DND-41 (cell line): ENCODE measurements around the gene FRS2.

ENCODE experiments used
- ATAC-seq: fragments of 200-7000 bp; cut with Tn5 transposase; 3 replicates; pipeline ENCODE4 v1.9.1; 2021; ENCODE audit warnings: low read depth; ENCODE audit not compliant: insufficient read depth
- DNase-seq: peaks from one replicate; pipeline ENCODE4 v3.0.0-alpha.2; 2020
- H2AFZ ChIP-seq: 2 replicates; pipeline ENCODE4 v1.6.0; 2012; ENCODE audit warnings: low read depth, low read length
- H3K27ac ChIP-seq: 2 replicates; pipeline ENCODE4 v1.5.1; 2012; ENCODE audit warnings: low read length, inconsistent platforms
- H3K27me3 ChIP-seq: fragments of 200-600 bp; sonication (generic); 2 replicates; pipeline ENCODE4 v1.6.0; 2012; ENCODE audit warnings: low read length, mild to moderate bottlenecking, inconsistent platforms; ENCODE audit not compliant: insufficient read depth, poor library complexity
- H3K36me3 ChIP-seq: 2 replicates; pipeline ENCODE4 v1.5.1; 2012; ENCODE audit warnings: low read length, inconsistent platforms; ENCODE audit not compliant: insufficient read depth
- H3K4me1 ChIP-seq: 2 replicates; pipeline ENCODE4 v1.5.1; 2012; ENCODE audit warnings: mild to moderate bottlenecking, low read length; ENCODE audit not compliant: insufficient read depth
- H3K4me2 ChIP-seq: 2 replicates; pipeline ENCODE4 v1.6.0; 2012; ENCODE audit warnings: mild to moderate bottlenecking, moderate library complexity, low read length, inconsistent platforms; ENCODE audit not compliant: insufficient read depth
- H3K4me3 ChIP-seq, 2 experiments: fragments of 200-600 bp in 1 of 2; shearing (Covaris generic) in 1 of 2; 2 replicates each; pipeline ENCODE4 v1.5.1; 2012 to 2016; ENCODE audit warnings: inconsistent platforms in 2 of 2, low read length in 2 of 2, mild to moderate bottlenecking in 2 of 2, low read depth in 1 of 2, moderate library complexity in 1 of 2
- H3K79me2 ChIP-seq: 2 replicates; pipeline ENCODE4 v1.6.0; 2012; ENCODE audit warnings: low read length, inconsistent platforms; ENCODE audit not compliant: insufficient read depth
- H3K9ac ChIP-seq: 2 replicates; pipeline ENCODE4 v1.6.0; 2012; ENCODE audit warnings: low read depth, mild to moderate bottlenecking, inconsistent platforms, low read length, moderate library complexity
- H3K9me3 ChIP-seq: 2 replicates; pipeline ENCODE4 v1.5.1; 2012; ENCODE audit warnings: low read length, moderate library complexity, mild to moderate bottlenecking, inconsistent platforms; ENCODE audit not compliant: insufficient read depth, severe bottlenecking
- H4K20me1 ChIP-seq: 2 replicates; pipeline ENCODE4 v1.6.0; 2012; ENCODE audit warnings: low read length; ENCODE audit not compliant: insufficient read depth
- CTCF ChIP-seq: IDR thresholded peaks from 2 replicates; pipeline ENCODE4 v1.5.1; 2012; ENCODE audit warnings: borderline replicate concordance, low read length, moderate library complexity, mild to moderate bottlenecking; ENCODE audit not compliant: poor library complexity, severe bottlenecking; ENCODE audit errors: extremely low read depth
- EZH2 ChIP-seq: IDR thresholded peaks from 3 replicates; pipeline ENCODE4 v1.6.1; 2012; ENCODE audit warnings: borderline replicate concordance, low read depth, mild to moderate bottlenecking, moderate library complexity, low read length, inconsistent platforms; ENCODE audit not compliant: severe bottlenecking

Gene FRS2

GRCh38 chr12:69492739-69493138 is 22.6 kb downstream of the FRS2 start:
- H3K9me3 ChIP-seq = no peaks in the 10 kb centered on the region
- peaks cover 95% of the 10 kb centered on the region for H3K79me2 ChIP-seq

GRCh38 chr12:69495071-69495470 is 24.9 kb downstream of the FRS2 start:
- Histone ChIP-seq H3K4me3 (no peak overlapping the region), H2AFZ (no peak overlapping the region), H3K4me1 (peaks cover 17% of the 10 kb centered on the region), H4K20me1 (peaks cover 3% of the 10 kb centered on the region; the same call in 1 of the 2 replicates), H3K79me2 (peaks cover 97% of the 10 kb centered on the region), H3K36me3 (peaks cover 5% of the 10 kb centered on the region; the same call in 1 of the 2 replicates), H3K9me3 (no peaks in the 10 kb centered on the region), H3K27ac (no peak overlapping the region), H3K27me3 (no peaks in the 10 kb centered on the region), H3K9ac (no peak overlapping the region), H3K4me2 (no peak overlapping the region)
- DNase-seq (no peak), ATAC-seq (no peak)
- no peak for TF ChIP-seq EZH2
- no peak for TF ChIP-seq CTCF

More at GRCh38 chr12:69492739-69493138, 22.6 kb downstream of the FRS2 start:
- Histone ChIP-seq H3K27ac (no peak overlapping the region), H3K36me3 (peaks cover 6% of the 10 kb centered on the region; the same call in 1 of the 2 replicates), H3K4me1 (peaks cover 15% of the 10 kb centered on the region), H4K20me1 (peaks cover 3% of the 10 kb centered on the region; the same call in 1 of the 2 replicates), H3K4me2 (no peak overlapping the region), H3K9ac (no peak overlapping the region), H3K27me3 (no peaks in the 10 kb centered on the region), H2AFZ (no peak overlapping the region), H3K4me3 (no peak overlapping the region)
- DNase-seq = no peak
- ATAC-seq = no peak
- TF ChIP-seq CTCF (no peak), EZH2 (no peak)

- H4K20me1 ChIP-seq = peaks cover 4% of the 10 kb centered on the region; the same call in 1 of the 2 replicates
- peak overlapping the region; percentile 31 for H3K4me2 ChIP-seq
- H3K79me2 ChIP-seq = peaks cover 97% of the 10 kb centered on the region
- no peaks in the 10 kb centered on the region for H3K27me3 ChIP-seq
- H3K36me3 ChIP-seq = no peaks in the 10 kb centered on the region
- TF ChIP-seq EZH2 (no peak), CTCF (no peak)
- no peak overlapping the region for H2AFZ ChIP-seq
- DNase-seq (peak; percentile 37), ATAC-seq (peak; percentile 98)
- H3K4me1 ChIP-seq = peaks cover 17% of the 10 kb centered on the region
- no peak overlapping the region for H3K4me3 ChIP-seq
- no peak overlapping the region for H3K9ac ChIP-seq
- H3K9me3 ChIP-seq = no peaks in the 10 kb centered on the region
- H3K27ac ChIP-seq = peak overlapping the region; percentile 34
Measured at GRCh38 chr12:69497308-69498026, 27.3 kb downstream of the FRS2 start.
